Measurements from ENCODE around the gene ADIRF. TPM values are rescaled to one million over a fixed set of nuclear protein-coding genes. Genes with fewer than 3 reads are reported as not detected.

The ADIRF gene
- total and polyA plus RNA-seq, 9 of the 15 experiments (the other 6 are each of a cell fraction or from before 2014, with no cell fraction given) = 0.08 TPM; not detected in 8

GRCh38 chr10:86953747-86954680, 14.3 kb upstream of the ADIRF start (continued):
- TF ChIP-seq MTA3 (IDR thresholded peaks at IDR 0.05; ENCODE audit: borderline replicate concordance) (no peak), ZNF318 (IDR thresholded peaks at IDR 0.05; ENCODE audit: borderline replicate concordance in 1 of 2, low read depth in 1 of 2) (no peak), ZBTB9 (CRISPR knock-in tag; IDR thresholded peaks at IDR 0.05) (no peak), ZNF224 (CRISPR knock-in tag; IDR thresholded peaks at IDR 0.05) (no peak), TRIM24 (IDR thresholded peaks at IDR 0.05) (peak; percentile 50 to 75; a peak in 2 of 4 replicates), RAD51 (IDR thresholded peaks at IDR 0.05; ENCODE audit: borderline replicate concordance, low read depth) (no peak), TAF7 (tag; IDR thresholded peaks at IDR 0.05) (no peak), KAT2B (IDR thresholded peaks at IDR 0.05; ENCODE audit: low read depth, low read length) (no peak), RREB1 (CRISPR knock-in tag; IDR thresholded peaks at IDR 0.05) (no peak), CBFA2T3 (IDR thresholded peaks at IDR 0.05) (peak; percentile 67), KLF1 (tag; IDR thresholded peaks at IDR 0.05) (no peak), ESRRB (CRISPR knock-in tag; IDR thresholded peaks at IDR 0.05; ENCODE audit: borderline replicate concordance) (no peak)

Data from K562 (cell line).